Naive thymus-derived CD4-positive, alpha-beta T cell (primary cell): Measurements from ENCODE around the gene NDUFS8. TPM values are rescaled to one million over a fixed set of nuclear protein-coding genes. Genes with fewer than 3 reads are reported as not detected.

Source experiments
- ATAC-seq: fragments of 150-1000 bp; cut with Tn5 transposase; 2 replicates; pipeline ENCODE4 v1.10.0; 2021; ENCODE audit warnings: mild to moderate bottlenecking, moderate library complexity
- CTCF ChIA-PET: fragments of 350-600 bp; sonication (Branson Sonifier 250); formaldehyde crosslinking; loops from one replicate; lab custom pipeline; 2021; ENCODE audit warnings: antibody characterized with exemption; lab: Charles Lee
- POLR2A ChIA-PET: fragments of 350-600 bp; sonication (Branson Sonifier 250); formaldehyde crosslinking; loops from one replicate; lab custom pipeline; 2021; ENCODE audit warnings: antibody characterized with exemption, inconsistent platforms; lab: Charles Lee
- DNase-seq, 9 donors: peaks; one replicate each; pipeline versions ENCODE4 v3.0.0 to v3.0.0-alpha.2; 2020 to 2022; ENCODE audit warnings: mixed read lengths in 1 of 9
- H3K27ac ChIP-seq: one replicate; pipeline ENCODE4 v1.7.0; 2013; ENCODE audit warnings: mild to moderate bottlenecking, low read depth, low read length, moderate library complexity
- H3K27me3 ChIP-seq, 2 donors: one replicate each; pipeline ENCODE4 v1.7.0; 2013; ENCODE audit warnings: low read length in 2 of 2, mild to moderate bottlenecking in 2 of 2, moderate library complexity in 2 of 2; ENCODE audit not compliant: control insufficient read depth in 2 of 2, insufficient read depth in 2 of 2
- H3K36me3 ChIP-seq, 3 experiments: 1 replicate in 2 of 3; 2 replicates in 1 of 3; pipeline ENCODE4 v1.7.0; 2013; ENCODE audit warnings: low read length in 3 of 3, mild to moderate bottlenecking in 3 of 3, moderate library complexity in 1 of 3; ENCODE audit not compliant: insufficient read depth in 3 of 3, control insufficient read depth in 2 of 3
- H3K4me1 ChIP-seq, 2 donors: one replicate each; pipeline ENCODE4 v1.7.0; 2013; ENCODE audit warnings: low read length in 2 of 2, mild to moderate bottlenecking in 2 of 2, moderate library complexity in 1 of 2; ENCODE audit not compliant: control insufficient read depth in 2 of 2, insufficient read depth in 2 of 2
- H3K4me3 ChIP-seq: 2 replicates; pipeline ENCODE4 v1.7.0; 2013; ENCODE audit warnings: mild to moderate bottlenecking, low read length
- H3K9me3 ChIP-seq, 3 experiments: 1 replicate in 2 of 3; 2 replicates in 1 of 3; pipeline ENCODE4 v1.7.0; 2013; ENCODE audit warnings: low read length in 3 of 3; ENCODE audit not compliant: control insufficient read depth in 2 of 3
- H3K27ac Mint-ChIP-seq, 9 donors: one replicate each; pipeline ENCODE4 v1.8.0; 2020 to 2022; ENCODE audit warnings: mixed read lengths in 9 of 9, mild to moderate bottlenecking in 8 of 9, moderate library complexity in 5 of 9, inconsistent platforms in 2 of 9
- H3K27me3 Mint-ChIP-seq, 5 donors: one replicate each; pipeline ENCODE4 v1.8.0; 2021 to 2022; ENCODE audit warnings: mixed read lengths in 5 of 5, mild to moderate bottlenecking in 1 of 5
- H3K36me3 Mint-ChIP-seq, 5 donors: one replicate each; pipeline ENCODE4 v1.8.0; 2020 to 2022; ENCODE audit warnings: mixed read lengths in 5 of 5, mild to moderate bottlenecking in 3 of 5, inconsistent platforms in 1 of 5
- H3K4me1 Mint-ChIP-seq, 7 donors: one replicate each; pipeline ENCODE4 v1.8.0; 2020 to 2022; ENCODE audit warnings: mixed read lengths in 7 of 7, mild to moderate bottlenecking in 3 of 7, inconsistent platforms in 1 of 7
- H3K4me3 Mint-ChIP-seq, 10 donors: one replicate each; pipeline ENCODE4 v1.8.0; 2020 to 2022; ENCODE audit warnings: mild to moderate bottlenecking in 10 of 10, mixed read lengths in 10 of 10, moderate library complexity in 6 of 10, inconsistent platforms in 2 of 10
- H3K9me3 Mint-ChIP-seq, 11 donors: one replicate each; pipeline ENCODE4 v1.8.0; 2020 to 2022; ENCODE audit warnings: mixed read lengths in 11 of 11, mild to moderate bottlenecking in 4 of 11, inconsistent platforms in 1 of 11, moderate library complexity in 1 of 11
- intact Hi-C, 2 donors: fragments of 100-400 bp; cut with micrococcal nuclease; formaldehyde crosslinking; loops; one replicate each; pipeline ENCODE4 v1.15.1; 2023
- polyA plus RNA-seq, 2 donors: library from polyadenylated mRNA; unstranded; fragments of 300-500 nt; fragmentation: Illumina TruSeq; gene quantifications; one replicate each; pipeline ENCODE4 v1.2.3, GENCODE V29; 2021
- total RNA-seq, 6 experiments: library from RNA in 5 of 6; stranded (reverse) in 5 of 6; gene quantifications; 1 replicate in 5 of 6; 2 replicates in 1 of 6; pipeline ENCODE4 v1.2.3 and lab custom pipeline; 2021 to 2026

Gene NDUFS8
- total and polyA plus RNA-seq, 7 experiments from 2014 or later, result 67.1 to 197 (median 87.6) TPM

DNA sequence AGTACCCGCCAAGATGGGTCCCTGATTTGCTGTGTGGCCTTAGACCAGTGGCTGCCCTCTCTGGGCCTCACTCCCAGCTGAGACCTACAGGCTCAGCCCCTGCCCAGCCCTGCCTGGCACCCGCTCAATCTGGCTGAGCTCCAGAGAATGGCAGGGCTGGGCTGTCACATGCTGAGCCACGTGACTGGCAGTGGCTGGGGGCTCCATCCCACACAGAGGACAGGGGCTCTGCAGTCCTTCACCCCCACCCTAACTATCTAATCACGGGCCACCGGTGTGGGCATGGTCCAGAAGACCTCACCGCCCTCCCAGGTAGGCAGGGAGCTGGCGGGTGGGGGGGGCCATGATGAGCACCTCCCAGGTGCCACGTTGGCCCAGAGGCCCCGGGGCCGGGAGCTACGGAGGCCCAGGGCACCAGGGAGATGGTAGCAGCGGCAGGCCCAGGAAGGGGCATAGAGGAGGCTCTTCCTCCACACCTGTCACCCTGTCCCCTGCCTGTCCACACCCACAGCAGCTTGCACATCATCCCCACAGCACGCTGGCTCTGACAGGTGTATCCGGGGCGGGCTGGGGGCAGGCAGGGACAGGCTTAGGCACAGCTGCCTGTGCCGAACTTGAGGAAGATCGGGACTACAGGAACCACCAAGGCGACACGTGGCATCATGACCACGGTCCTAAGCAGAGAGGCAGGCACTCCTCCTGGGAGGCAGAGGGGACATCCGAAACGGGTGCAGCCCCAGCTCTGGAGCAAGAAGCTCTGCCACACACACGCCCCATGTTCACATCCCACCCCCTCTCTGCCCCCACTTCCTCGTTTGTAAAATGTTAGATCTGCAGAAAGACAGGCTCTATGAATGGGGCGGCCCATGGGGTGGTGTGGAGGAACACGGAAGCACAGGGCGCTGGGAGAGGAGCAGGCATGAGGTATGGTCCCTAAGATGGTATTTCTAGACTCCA lies 21.8 kb upstream of the NDUFS8 start:
- DNase-seq (no peak), ATAC-seq (peak; percentile 19)
- H3K9me3 ChIP-seq, result no peaks in the 10 kb centered on the region
- no peak overlapping the region for H3K4me3 ChIP-seq
- POLR2A ChIA-PET, result interaction anchor here (0.6 kb wide), 1 partner anchor 1400 kb away, joined by 3 read pairs; no protein-coding TSS in a partner anchor
- H3K4me1 ChIP-seq, result peaks cover 6 to 8% of the 10 kb centered on the region in 2 donors
- peak overlapping the region in 2 of 9 donors; percentile 23 to 39 for H3K27ac Mint-ChIP-seq
- H3K27ac ChIP-seq, result no peak overlapping the region
- intact Hi-C loops, result loop anchor here (1.0 to 10.0 kb wide), 3 partner anchors 196 to 266 kb away; partner anchors contain the start of gene C11orf24 (in 1 of the 2)
- CTCF ChIA-PET, result no interaction called here
- peaks cover 9 to 20% (median 17%) of the 10 kb centered on the region in 7 donors for H3K4me1 Mint-ChIP-seq
- H3K36me3 Mint-ChIP-seq, result no peaks in the 10 kb centered on the region
- peak overlapping the region in 2 of 10 donors; percentile 21 to 53 for H3K4me3 Mint-ChIP-seq
- H3K36me3 ChIP-seq, result no peaks in the 10 kb centered on the region
- H3K27me3 Mint-ChIP-seq, result peaks cover 0 to 6% (median 0%) of the 10 kb centered on the region in 5 donors
- peaks cover 0 to 1% (median 0%) of the 10 kb centered on the region in 11 donors for H3K9me3 Mint-ChIP-seq
- no peaks in the 10 kb centered on the region for H3K27me3 ChIP-seq

DNA sequence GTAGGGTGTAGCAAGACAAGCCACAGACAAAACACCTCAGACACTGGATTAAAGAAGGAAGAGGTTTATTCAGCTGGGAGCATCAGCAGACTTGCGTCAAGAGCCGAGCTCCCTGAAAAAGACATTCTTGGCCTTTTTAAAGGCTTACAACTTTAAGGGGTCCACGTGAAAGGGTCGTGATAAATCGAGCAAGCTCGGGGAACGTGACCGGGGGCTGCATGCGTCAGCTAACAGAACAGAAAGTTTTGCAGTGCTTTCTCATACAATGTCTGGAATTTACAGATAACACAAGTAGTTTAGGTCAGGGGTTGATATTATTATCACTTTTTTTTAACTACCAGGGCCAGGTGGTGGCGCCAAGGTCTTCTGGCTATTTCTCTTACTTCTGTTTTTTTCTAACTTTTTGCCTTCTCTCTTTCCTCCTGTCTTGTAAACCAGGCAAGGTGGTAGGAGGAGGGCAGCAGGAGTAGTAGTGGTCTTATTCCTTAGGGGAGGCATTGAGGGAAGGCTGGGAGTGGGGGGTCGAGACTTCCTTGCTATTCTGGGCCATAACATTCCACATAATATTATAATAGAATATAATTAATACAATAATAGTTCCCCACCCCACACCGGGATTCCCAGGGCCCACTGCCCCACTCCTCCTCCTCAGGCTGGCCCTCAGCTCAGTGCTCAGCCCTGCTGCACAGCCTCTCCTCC lies 20.9 kb upstream of the NDUFS8 start:
- Histone ChIP-seq H3K4me1 (peaks cover under 1 to 3% of the 10 kb centered on the region in 2 donors), H3K27me3 (no peaks in the 10 kb centered on the region), H3K4me3 (no peak overlapping the region), H3K27ac (no peak overlapping the region), H3K36me3 (no peaks in the 10 kb centered on the region), H3K9me3 (no peaks in the 10 kb centered on the region)
- H3K36me3 Mint-ChIP-seq, result no peaks in the 10 kb centered on the region
- peak overlapping the region in 1 of 9 donors; percentile 37 for H3K27ac Mint-ChIP-seq
- DNase-seq (no peak), ATAC-seq (no peak)
- H3K4me1 Mint-ChIP-seq, result peaks cover 9 to 20% (median 17%) of the 10 kb centered on the region in 7 donors
- ChIA-PET POLR2A (interaction anchor here (0.6 kb wide), 1 partner anchor 1401 kb away, joined by 3 read pairs; no protein-coding TSS in a partner anchor), CTCF (no interaction called here)
- intact Hi-C loops, result loop anchor here (1.0 to 10.0 kb wide), 3 partner anchors 195 to 265 kb away; partner anchors contain the start of gene C11orf24 (in 1 of the 2)
- H3K27me3 Mint-ChIP-seq, result peaks cover 0 to 11% (median 0%) of the 10 kb centered on the region in 5 donors
- peak overlapping the region in 2 of 10 donors; percentile 17 to 21 for H3K4me3 Mint-ChIP-seq
- peaks cover 0 to 1% (median 0%) of the 10 kb centered on the region in 11 donors for H3K9me3 Mint-ChIP-seq

DNA sequence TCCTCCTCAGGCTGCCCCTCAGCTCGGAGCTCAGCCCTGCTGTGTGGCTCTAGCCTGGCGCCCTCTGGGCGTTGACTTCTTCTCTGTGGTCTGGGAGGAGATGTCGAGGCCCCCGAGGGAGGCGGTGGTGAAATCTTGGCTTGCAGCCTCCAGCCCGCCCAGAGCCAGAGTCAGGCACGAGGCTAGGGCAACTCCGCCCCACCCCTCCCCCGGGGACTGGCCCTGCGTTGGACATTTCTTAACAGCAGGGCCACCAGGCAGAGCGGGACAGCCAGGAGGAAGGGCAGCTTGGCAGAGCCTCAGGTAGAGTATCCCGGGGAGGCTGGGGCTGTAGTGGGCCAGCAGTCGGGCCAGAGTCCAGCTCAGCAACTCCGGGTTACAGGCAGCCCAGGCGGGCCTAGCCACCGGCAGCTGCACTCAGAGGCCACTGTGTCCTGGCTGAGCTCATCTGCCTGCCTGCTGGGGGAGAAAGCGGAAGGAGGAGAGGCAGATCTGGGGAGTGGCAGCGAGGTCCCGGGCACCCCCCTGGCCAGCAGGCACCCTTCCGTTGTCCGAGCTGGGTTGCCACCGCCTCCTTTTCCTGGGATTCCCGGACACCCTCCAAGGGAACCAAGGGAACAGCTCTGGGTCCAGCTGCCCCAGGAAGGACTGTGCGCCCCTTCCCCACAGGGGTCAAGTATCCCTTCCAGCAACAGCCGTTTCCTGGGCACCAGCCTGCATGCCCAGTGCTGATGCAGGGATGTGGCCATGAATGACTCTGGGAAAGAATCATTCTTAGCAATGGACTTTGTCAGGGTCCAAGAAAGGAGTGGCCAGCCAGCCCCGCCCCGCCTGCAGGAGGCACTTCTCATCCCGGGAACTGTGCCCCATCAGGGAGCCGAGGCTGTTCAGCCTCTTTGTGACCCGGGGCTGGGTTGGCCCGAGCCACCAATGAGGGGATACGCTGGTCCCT lies 20.1 kb upstream of the NDUFS8 start, which contains the start of gene ALDH3B1:
Gene ALDH3B1, plus strand, starts transcription at position 238 of the 952 bp plus-strand sequence. CDS start 4,971 bp downstream, outside the sequence.
- H3K4me1 ChIP-seq, result no peaks in the 10 kb centered on the region
- DNase-seq (peak in 1 of 9 donors; percentile 31), ATAC-seq (peak; percentile 77)
- H3K9me3 ChIP-seq, result no peaks in the 10 kb centered on the region
- peaks cover 0 to 11% (median 0%) of the 10 kb centered on the region in 5 donors for H3K27me3 Mint-ChIP-seq
- CTCF ChIA-PET, result no interaction called here
- H3K27ac ChIP-seq, result no peak within 1 kb of the TSS
- no peaks in the 10 kb centered on the region for H3K9me3 Mint-ChIP-seq
- H3K27me3 ChIP-seq, result no peaks in the 10 kb centered on the region
- H3K36me3 ChIP-seq, result no peaks in the 10 kb centered on the region
- H3K4me3 Mint-ChIP-seq, result peak within 1 kb of the TSS in 2 of 10 donors; percentile 17 to 21
- peaks cover 4 to 14% (median 11%) of the 10 kb centered on the region in 7 donors for H3K4me1 Mint-ChIP-seq
- POLR2A ChIA-PET, result no interaction called here
- intact Hi-C loops, result no loop called here
- no peaks in the 10 kb centered on the region for H3K36me3 Mint-ChIP-seq
- peak within 1 kb of the TSS in 2 of 9 donors; percentile 23 to 37 for H3K27ac Mint-ChIP-seq
- H3K4me3 ChIP-seq, result no peak within 1 kb of the TSS

GRCh38 chr11:68011051-68011943 lies 19.2 kb upstream of the NDUFS8 start:
- no peak overlapping the region for H3K4me3 Mint-ChIP-seq
- POLR2A ChIA-PET, result no interaction called here
- Histone ChIP-seq H3K4me3 (no peak overlapping the region), H3K27me3 (no peaks in the 10 kb centered on the region), H3K27ac (no peak overlapping the region), H3K4me1 (no peaks in the 10 kb centered on the region), H3K9me3 (no peaks in the 10 kb centered on the region), H3K36me3 (no peaks in the 10 kb centered on the region)
- ATAC-seq (no peak), DNase-seq (no peak)
- H3K9me3 Mint-ChIP-seq, result no peaks in the 10 kb centered on the region
- H3K27ac Mint-ChIP-seq, result no peak overlapping the region
- intact Hi-C loops, result no loop called here
- H3K36me3 Mint-ChIP-seq, result no peaks in the 10 kb centered on the region
- peaks cover 4 to 14% (median 11%) of the 10 kb centered on the region in 7 donors for H3K4me1 Mint-ChIP-seq
- peaks cover 0 to 11% (median 0%) of the 10 kb centered on the region in 5 donors for H3K27me3 Mint-ChIP-seq
- CTCF ChIA-PET, result interaction anchor here (0.7 kb wide), 1 partner anchor 137 kb away, joined by 3 read pairs; no protein-coding TSS in a partner anchor

DNA sequence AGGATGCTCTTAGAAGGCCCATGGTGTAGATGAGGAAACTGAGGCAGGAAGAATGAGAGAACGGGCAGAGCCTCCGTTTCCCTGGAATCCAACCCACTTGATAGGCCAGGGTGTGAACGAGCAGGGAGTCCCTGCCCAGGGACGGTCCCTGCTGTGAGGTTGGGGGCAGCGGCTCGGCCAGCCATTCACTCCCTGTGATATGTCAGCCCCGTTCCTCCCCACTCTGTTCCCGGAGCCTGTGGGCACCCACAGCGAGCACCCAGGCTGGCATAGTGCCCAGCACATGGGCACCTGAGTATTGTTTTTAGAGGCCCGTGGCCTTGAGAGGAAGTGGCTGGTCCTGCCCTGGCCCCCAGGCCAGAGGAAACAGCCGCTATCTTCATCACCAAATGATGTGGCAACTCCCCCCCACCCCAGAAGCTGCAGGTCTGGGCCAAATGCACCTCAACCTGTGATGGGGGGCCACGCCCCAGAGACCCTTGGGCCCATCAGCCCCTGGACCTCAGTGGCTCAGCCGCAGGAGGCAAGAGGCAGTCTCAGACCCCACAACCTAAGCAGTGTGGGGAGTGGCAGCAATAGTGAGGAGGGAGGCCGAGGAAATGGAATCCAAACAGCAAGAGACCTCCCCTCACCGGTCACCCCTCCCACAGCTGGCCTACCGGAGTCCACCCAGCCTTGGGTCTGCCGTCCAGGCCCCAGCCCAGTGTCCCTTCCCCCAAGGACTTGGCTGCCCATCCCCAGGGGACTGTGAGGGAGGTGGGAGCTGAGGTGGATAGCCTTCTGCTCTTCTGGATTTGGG lies 18.2 kb upstream of the NDUFS8 start:
- CTCF ChIA-PET, result no interaction called here
- no peaks in the 10 kb centered on the region for H3K4me1 ChIP-seq
- H3K27ac ChIP-seq, result no peak overlapping the region

More for the DNA sequence above, 18.2 kb upstream of the NDUFS8 start:
- ATAC-seq, result no peak
- POLR2A ChIA-PET, result no interaction called here
- no peaks in the 10 kb centered on the region for H3K9me3 Mint-ChIP-seq
- Histone ChIP-seq H3K36me3 (no peaks in the 10 kb centered on the region), H3K4me3 (no peak overlapping the region), H3K27me3 (no peaks in the 10 kb centered on the region), H3K9me3 (no peaks in the 10 kb centered on the region)
- no peak for DNase-seq
- intact Hi-C loops, result no loop called here
- no peaks in the 10 kb centered on the region for H3K36me3 Mint-ChIP-seq
- H3K27me3 Mint-ChIP-seq, result peaks cover 0 to 11% (median 0%) of the 10 kb centered on the region in 5 donors
- no peak overlapping the region for H3K4me3 Mint-ChIP-seq
- peaks cover 4 to 14% (median 11%) of the 10 kb centered on the region in 7 donors for H3K4me1 Mint-ChIP-seq
- H3K27ac Mint-ChIP-seq, result no peak overlapping the region
